ENCODE measurements around the gene TSPAN11.

GRCh38 chr12:30955214-30955613, 28.7 kb downstream of the TSPAN11 start:
- no peak for TF ChIP-seq TEAD4 (CRISPR knock-in tag; IDR thresholded peaks at IDR 0.05)
- TF ChIP-seq ZNF232 (CRISPR knock-in tag; IDR thresholded peaks at IDR 0.05), result no peak
- TF ChIP-seq CTCF (IDR thresholded peaks at IDR 0.05), result no peak
- TF ChIP-seq CBFB (CRISPR knock-in tag; IDR thresholded peaks at IDR 0.05; ENCODE audit: low read depth), result no peak
- TF ChIP-seq ATF3 (CRISPR knock-in tag; conservative IDR thresholded peaks at IDR 0.05), result no peak
- no peak for TF ChIP-seq MXD4 (CRISPR knock-in tag; IDR thresholded peaks at IDR 0.05; ENCODE audit: borderline replicate concordance)
- no peak for TF ChIP-seq PREB (CRISPR knock-in tag; IDR thresholded peaks at IDR 0.05; ENCODE audit: borderline replicate concordance)
